Activated CD4-positive, alpha-beta T cell treated with anti-CD3 and anti-CD28 coated beads for 24 hours (primary cell): ENCODE results near the gene FOXK2.
"Not testable (repeated sequence)": the region's sequence is repeated elsewhere in the genome, so short reads cannot be mapped to it uniquely, and the experiment has no call there.

Source experiments
- DNase-seq, 2 donors: peaks; one replicate each; pipeline ENCODE4 v3.0.0-alpha.2; 2020; ENCODE audit warnings: low read depth in 2 of 2

Gene FOXK2

DNA sequence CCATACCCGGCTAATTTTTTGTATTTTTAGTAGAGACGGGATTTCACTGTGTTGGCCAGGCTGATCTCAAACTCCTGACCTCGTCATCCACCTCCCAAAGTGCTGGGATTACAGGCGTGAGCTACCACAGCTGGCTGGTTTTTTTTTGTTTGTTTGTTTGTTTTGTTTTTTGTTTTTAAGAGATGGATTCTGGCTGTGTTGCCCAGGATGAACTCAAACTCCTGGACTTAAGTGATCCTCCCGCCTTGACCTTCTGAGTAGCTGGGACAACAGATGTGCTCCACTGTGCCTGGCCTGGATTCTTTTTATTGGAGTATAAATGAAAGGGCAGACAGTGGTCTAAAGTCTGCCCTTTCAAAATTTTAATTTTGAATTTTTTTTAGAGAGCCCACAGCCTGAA, 44.7 kb downstream of the FOXK2 start:
- no peak for DNase-seq

DNA sequence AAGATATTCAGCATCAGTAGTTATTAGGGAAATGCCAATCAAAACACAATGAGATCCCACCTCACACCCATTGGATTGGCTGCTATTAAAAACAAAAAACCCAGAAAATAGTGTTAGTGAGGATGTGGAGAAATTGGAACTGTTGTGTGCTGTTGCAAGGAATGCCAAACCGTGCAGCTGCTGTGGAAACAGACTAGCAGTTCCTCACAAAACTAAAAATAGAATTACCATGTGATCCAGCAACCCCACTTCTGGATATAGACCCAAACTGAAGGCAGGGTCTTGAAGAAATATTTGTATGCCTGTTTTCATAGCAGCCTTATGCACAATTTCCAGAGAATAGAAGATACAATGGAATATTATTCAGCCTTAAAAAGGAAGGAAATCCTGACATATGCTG, 46.0 kb downstream of the FOXK2 start:
- DNase-seq = no peak

GRCh38 chr17:82566129-82566960, 46.8 kb downstream of the FOXK2 start:
- DNase-seq = no peak

DNA sequence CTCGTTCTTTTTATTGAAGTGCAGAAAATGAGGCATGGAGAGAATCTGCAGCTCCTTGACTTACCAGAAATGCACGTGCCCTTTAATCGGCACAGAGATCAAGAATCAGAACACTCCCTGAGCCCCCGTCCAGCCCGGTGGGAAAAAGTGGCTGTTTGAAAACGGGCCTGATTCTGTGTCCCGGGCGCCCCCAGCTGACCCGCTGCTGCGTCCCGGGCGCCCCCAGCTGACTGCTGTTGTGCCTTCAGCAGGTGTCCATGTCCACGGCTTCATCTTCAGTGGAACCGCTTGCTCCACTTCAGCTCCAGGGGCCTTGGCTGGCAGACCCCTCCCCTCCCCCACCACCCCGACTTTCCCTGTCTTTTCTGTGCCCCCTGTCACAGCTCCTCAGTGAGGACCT, 47.8 kb downstream of the FOXK2 start:
- DNase-seq = no peak

DNA sequence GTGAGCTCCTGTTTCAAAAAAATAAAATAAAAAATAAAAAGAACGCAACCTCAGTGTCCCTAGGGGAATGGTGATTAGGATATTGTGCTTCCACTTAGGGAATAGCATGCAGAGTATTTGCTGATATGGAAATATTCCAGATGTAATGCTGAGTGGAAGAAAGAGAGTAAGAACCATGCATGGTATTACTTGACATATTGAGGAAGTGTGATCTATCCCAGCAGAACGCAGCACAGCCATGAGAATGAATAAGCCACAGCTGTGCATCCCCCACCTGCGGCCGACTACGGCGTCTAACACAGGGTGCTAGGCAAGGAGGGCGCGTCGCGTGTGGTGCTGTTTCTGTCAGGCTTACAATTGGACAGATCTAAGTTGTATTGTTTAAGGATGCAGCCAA, 49.5 kb downstream of the FOXK2 start:
- no peak for DNase-seq

GRCh38 chr17:82569621-82570020, 50.1 kb downstream of the FOXK2 start:
- DNase-seq = no peak

GRCh38 chr17:82570277-82570676, 50.7 kb downstream of the FOXK2 start:
- DNase-seq = no peak

DNA sequence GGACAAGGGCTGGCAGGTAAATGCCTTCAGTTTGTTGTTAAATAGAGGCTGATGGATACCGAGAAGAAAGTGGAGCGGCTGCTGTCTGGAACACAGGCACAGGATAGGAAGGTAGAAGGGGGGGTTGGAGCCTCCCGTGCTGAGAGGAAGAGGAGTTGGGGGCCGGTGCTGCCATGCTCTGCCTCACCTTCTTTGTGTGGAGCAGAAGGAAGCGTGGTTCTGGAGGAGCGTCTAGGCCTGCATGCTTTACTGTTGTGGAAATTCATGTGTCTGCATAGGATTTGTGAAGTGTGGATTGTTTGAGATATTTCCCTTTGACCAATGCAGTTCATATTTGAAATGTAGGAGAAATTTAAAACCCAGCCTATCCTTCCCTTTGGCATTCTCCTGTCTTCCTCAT, 52.3 kb downstream of the FOXK2 start:
- no peak for DNase-seq

GRCh38 chr17:82574041-82574440, 54.5 kb downstream of the FOXK2 start:
- DNase-seq = no peak

DNA sequence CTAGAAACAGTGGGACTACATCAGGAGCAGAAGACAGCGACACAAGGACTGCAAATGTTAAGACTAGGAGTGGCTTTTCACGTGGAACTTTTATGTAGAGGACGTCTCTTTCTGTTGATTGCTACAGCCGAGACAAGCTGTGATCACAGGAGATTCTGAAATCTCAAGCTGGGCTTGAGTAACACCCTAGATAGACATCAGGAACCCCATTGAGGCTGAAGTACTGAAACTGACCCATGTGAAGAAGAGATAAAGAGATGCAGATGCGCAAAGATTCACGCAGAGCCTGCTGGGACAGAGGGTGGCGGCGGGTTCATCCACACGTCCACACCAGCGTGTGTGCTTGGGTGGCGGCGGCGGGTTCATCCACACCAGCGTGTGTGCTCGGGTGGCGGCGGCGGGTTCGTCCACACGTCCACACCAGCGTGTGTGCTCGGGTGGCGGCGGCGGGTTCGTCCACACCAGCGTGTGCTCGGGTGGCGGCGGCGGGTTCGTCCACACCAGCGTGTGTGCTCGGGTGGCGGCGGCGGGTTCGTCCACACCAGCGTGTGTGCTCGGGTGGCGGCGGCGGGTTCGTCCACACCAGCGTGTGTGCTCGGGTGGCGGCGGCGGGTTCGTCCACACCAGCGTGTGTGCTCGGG, 56.2 kb downstream of the FOXK2 start:
- DNase-seq = not testable (repeated sequence)

GRCh38 chr17:82577300-82577699, 57.8 kb downstream of the FOXK2 start:
- no peak for DNase-seq

- not testable (repeated sequence) for DNase-seq
These were observed 60.4 kb downstream of the FOXK2 start for GRCh38 chr17:82579969-82580368.

GRCh38 chr17:82582213-82582612, 62.7 kb downstream of the FOXK2 start:
- DNase-seq = no peak

GRCh38 chr17:82582709-82583108, 63.2 kb downstream of the FOXK2 start:
- no peak for DNase-seq

DNA sequence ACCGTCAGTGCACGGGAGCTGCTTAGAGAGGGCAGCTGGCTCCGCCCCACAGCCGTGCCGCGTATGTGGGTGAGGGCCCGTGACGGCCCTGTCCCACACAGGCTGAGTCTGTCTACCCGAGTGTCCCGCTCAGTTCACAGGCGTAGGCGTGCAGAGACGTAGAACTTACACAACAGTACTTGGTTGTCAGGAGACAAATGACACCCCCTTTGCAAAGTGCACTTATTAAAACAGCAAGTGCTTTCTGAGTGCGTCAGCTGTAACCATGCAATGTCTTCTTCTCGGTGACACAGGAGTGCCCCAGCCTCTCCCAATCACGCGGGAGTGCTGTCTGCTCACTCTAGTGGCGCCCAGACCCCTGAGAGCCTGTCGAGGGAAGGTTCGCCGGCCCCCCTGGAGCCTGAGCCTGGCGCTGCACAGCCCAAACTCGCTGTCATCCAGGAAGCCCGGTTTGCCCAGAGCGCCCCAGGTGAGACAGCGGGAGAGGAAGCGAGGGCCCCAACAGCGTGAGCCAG, 64.2 kb downstream of the FOXK2 start:
- DNase-seq = peak in 1 of 2 donors; percentile 39

DNA sequence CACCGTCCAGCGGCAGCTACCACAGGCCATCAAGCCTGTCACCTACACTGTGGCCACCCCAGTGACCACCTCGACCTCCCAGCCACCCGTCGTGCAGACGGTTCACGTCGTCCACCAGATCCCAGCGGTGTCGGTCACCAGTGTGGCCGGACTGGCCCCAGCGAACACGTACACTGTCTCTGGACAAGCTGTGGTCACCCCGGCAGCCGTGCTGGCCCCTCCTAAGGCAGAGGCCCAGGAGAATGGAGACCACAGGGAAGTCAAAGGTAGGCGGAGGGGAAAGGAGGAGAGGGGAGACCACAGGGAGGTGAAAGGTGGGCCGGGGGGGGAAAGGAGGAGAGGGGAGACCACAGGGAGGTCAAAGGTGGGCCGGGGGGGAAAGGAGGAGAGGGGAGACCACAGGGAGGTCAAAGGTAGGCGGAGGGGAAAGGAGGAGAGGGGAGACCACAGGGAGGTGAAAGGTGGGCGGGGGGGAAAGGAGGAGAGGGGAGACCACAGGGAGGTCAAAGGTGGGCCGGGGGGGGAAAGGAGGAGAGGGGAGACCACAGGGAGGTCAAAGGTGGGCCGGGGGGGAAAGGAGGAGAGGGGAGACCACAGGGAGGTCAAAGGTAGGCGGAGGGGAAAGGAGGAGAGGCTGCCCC, 66.5 kb downstream of the FOXK2 start:
- DNase-seq = not testable (repeated sequence)

DNA sequence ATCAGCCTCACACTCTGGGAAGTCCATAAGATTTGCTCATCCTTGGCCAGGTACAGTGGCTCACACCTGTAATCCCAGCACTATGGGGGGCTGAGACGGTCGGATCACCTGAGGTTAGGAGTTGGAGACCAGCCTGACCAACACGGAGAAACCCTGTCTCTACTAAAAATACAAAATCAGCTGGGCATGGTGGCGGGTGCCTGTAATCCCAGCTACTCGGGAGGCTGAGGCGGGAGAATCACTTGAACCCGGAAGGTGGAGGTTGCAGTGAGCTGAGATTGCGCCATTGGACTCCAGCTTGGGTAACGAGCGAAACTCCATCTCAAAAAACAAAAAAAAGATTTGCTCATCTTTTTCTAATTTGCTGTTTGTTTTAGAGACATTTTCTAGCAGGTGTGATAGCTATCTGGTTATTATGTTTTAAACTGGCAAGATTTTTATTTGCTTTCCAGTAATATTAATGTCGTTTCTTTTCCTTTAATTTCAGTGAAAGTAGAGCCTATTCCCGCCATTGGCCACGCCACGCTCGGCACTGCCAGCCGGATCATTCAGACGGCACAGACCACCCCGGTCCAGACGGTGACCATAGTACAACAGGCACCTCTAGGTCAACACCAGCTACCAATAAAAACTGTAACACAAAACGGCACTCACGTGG, 67.2 kb downstream of the FOXK2 start:
- no peak for DNase-seq

GRCh38 chr17:82587234-82588086, 67.9 kb downstream of the FOXK2 start:
- no peak for DNase-seq

GRCh38 chr17:82588266-82589175, 69.0 kb downstream of the FOXK2 start:
- DNase-seq = no peak

DNA sequence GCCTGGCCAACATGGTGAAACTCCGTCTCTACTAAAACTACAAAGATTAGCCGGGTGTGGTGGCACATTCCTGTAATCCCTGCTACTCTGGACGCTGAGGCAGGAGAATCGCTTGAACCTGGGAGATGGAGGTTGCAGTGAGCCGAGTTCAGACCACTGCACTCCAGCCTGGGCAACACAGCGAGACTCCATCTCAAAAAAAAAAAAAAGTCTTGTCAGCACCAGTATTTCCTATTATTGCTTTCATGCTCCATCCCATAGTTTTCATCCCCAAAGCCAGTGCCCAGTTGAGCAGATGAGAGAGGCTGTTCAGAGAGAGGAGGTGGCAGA, 70.3 kb downstream of the FOXK2 start:
- DNase-seq = no peak
